Mesenchymal stem cell (in vitro differentiated cells and primary cell): ENCODE results near the gene PLCE1.

Source experiments
- DNase-seq: peaks from one replicate; pipeline ENCODE4 v3.0.0-alpha.2; 2013
- H2AFZ ChIP-seq: one replicate; pipeline ENCODE4 v1.6.1; 2013; ENCODE audit warnings: low read depth, mild to moderate bottlenecking, control low read depth, inconsistent platforms, low read length, moderate library complexity
- H2AK5ac ChIP-seq: 2 replicates; pipeline ENCODE4 v1.6.1; 2013; ENCODE audit warnings: low read length, moderate library complexity, mild to moderate bottlenecking, inconsistent platforms; ENCODE audit not compliant: severe bottlenecking
- H2BK120ac ChIP-seq: one replicate; pipeline ENCODE4 v1.6.1; 2013; ENCODE audit warnings: low read depth, mild to moderate bottlenecking, inconsistent platforms, low read length, moderate library complexity
- H2BK12ac ChIP-seq, 2 experiments: one replicate each; pipeline ENCODE4 v1.6.1; 2013; ENCODE audit warnings: inconsistent platforms in 2 of 2, low read length in 2 of 2, mild to moderate bottlenecking in 2 of 2, moderate library complexity in 2 of 2, control low read depth in 1 of 2
- H2BK15ac ChIP-seq: one replicate; pipeline ENCODE4 v1.6.1; 2013; ENCODE audit warnings: mild to moderate bottlenecking, low read depth, inconsistent platforms; ENCODE audit not compliant: poor library complexity, severe bottlenecking
- H2BK5ac ChIP-seq: 2 replicates; pipeline ENCODE4 v1.6.1; 2013; ENCODE audit warnings: low read depth, mild to moderate bottlenecking, low read length, control low read depth, inconsistent platforms; ENCODE audit not compliant: poor library complexity, severe bottlenecking
- H3K14ac ChIP-seq, 2 experiments: one replicate each; pipeline ENCODE4 v1.6.1; 2013; ENCODE audit warnings: inconsistent platforms in 2 of 2, low read length in 2 of 2, control low read depth in 1 of 2, mild to moderate bottlenecking in 1 of 2, moderate library complexity in 1 of 2
- H3K18ac ChIP-seq, 2 experiments: one replicate each; pipeline ENCODE4 v1.6.1; 2013; ENCODE audit warnings: inconsistent platforms in 2 of 2, low read length in 2 of 2, control low read depth in 1 of 2, low read depth in 1 of 2, mild to moderate bottlenecking in 1 of 2
- H3K23ac ChIP-seq, 2 experiments: one replicate each; pipeline ENCODE4 v1.6.1; 2013; ENCODE audit warnings: inconsistent platforms in 2 of 2, low read length in 2 of 2, mild to moderate bottlenecking in 2 of 2, moderate library complexity in 2 of 2, control low read depth in 1 of 2
- H3K27ac ChIP-seq: 2 replicates; pipeline ENCODE4 v1.5.1; 2013; ENCODE audit warnings: mild to moderate bottlenecking, moderate library complexity, low read length, control low read depth, inconsistent platforms; ENCODE audit not compliant: poor library complexity, severe bottlenecking
- H3K27me3 ChIP-seq, 2 experiments: 2 replicates each; pipeline versions ENCODE4 v1.6.1 to v1.7.0; 2013; ENCODE audit warnings: low read length in 2 of 2, mild to moderate bottlenecking in 2 of 2, moderate library complexity in 2 of 2, control low read depth in 1 of 2, inconsistent platforms in 1 of 2; ENCODE audit not compliant: control insufficient read depth in 1 of 2, insufficient read depth in 1 of 2
- H3K36me3 ChIP-seq, 2 experiments: 2 replicates each; pipeline versions ENCODE4 v1.6.1 to v1.7.0; 2013; ENCODE audit warnings: low read length in 2 of 2, control low read depth in 1 of 2, inconsistent platforms in 1 of 2, low read depth in 1 of 2, mild to moderate bottlenecking in 1 of 2; ENCODE audit not compliant: insufficient read depth in 2 of 2, control insufficient read depth in 1 of 2
- H3K4ac ChIP-seq, 2 experiments: one replicate each; pipeline ENCODE4 v1.6.1; 2013; ENCODE audit warnings: inconsistent platforms in 2 of 2, low read length in 2 of 2, mild to moderate bottlenecking in 2 of 2, moderate library complexity in 2 of 2, control low read depth in 1 of 2, low read depth in 1 of 2
- H3K4me1 ChIP-seq: 2 replicates; pipeline ENCODE4 v1.6.1; 2013; ENCODE audit warnings: low read depth, low read length, control low read depth; ENCODE audit not compliant: control insufficient read depth, insufficient read depth
- H3K4me2 ChIP-seq: 2 replicates; pipeline ENCODE4 v1.6.1; 2013; ENCODE audit warnings: low read length, mild to moderate bottlenecking, inconsistent platforms; ENCODE audit not compliant: poor library complexity, severe bottlenecking
- H3K4me3 ChIP-seq, 2 experiments: 2 replicates each; pipeline versions ENCODE4 v1.5.1 to v1.7.0; 2013; ENCODE audit warnings: low read length in 2 of 2, mild to moderate bottlenecking in 2 of 2, control low read depth in 1 of 2, low read depth in 1 of 2; ENCODE audit not compliant: insufficient read depth in 1 of 2
- H3K79me1 ChIP-seq: replicated peaks from 2 replicates; pipeline ENCODE4 v1.6.1; 2013; ENCODE audit warnings: mild to moderate bottlenecking, control low read depth, low read length, inconsistent platforms; ENCODE audit not compliant: poor library complexity, severe bottlenecking
- H3K9ac ChIP-seq: 2 replicates; pipeline ENCODE4 v1.7.0; 2013; ENCODE audit warnings: mild to moderate bottlenecking, low read length, moderate library complexity
- H3K9me3 ChIP-seq: 2 replicates; pipeline ENCODE4 v1.7.0; 2013; ENCODE audit warnings: mild to moderate bottlenecking, low read length; ENCODE audit not compliant: control insufficient read depth
- H4K8ac ChIP-seq: one replicate; pipeline ENCODE4 v1.6.1; 2013; ENCODE audit warnings: inconsistent platforms, mild to moderate bottlenecking, low read length, moderate library complexity
- H4K91ac ChIP-seq: one replicate; pipeline ENCODE4 v1.6.1; 2013; ENCODE audit warnings: mild to moderate bottlenecking, low read length, inconsistent platforms
- WGBS: methylation state at CpG from one replicate; pipeline ENCODE4 v1.1.7; 2013; ENCODE audit warnings: mixed read lengths; 5-methylcytosine and 5-hydroxymethylcytosine counted together

PLCE1 gene

DNA sequence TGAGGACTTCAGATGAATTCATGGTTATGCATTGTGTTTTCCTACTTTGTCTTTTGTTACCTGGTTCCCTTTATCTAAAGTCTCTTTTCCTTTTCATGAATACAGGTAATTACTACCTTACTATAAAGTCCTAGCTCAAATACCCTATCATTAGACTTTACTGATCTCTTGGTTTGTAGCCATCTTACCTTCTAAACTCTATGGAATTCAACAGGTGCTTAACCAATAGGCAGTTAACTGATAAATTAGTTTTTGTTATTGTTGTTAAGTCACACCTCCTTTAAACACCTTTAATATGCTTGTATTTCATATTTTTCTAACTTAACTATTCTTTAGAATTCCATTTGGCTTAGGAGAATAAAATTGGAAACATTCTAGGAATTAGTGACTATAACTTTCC, 30.7 kb downstream of the PLCE1 start:
- Histone ChIP-seq H3K4ac (no peak overlapping the region), H4K8ac (no peak overlapping the region)

DNA sequence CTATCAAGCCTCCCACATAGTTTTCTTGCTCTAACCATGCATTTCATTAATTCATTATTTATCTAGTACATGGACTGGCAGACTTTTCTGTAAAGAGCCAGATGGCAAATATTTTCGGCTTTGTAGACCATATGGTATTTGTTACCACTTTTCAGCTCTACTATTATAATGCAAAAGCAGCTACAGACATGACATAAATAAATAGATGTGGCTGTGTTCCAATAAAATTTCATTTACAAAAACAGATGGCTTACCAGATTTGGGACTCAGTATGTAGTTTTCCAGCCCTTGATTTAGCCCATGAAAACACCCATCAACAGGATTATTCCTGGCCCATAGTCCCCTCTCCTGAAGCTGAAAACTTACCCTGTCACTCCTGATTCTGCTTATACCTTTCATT, 32.1 kb downstream of the PLCE1 start:
- no peaks in the 10 kb centered on the region for H3K4me1 ChIP-seq
- WGBS = no CpG with 5 or more reads among the region's 1 CpG

More for the DNA sequence above, 30.7 kb downstream of the PLCE1 start:
- Histone ChIP-seq H2AK5ac (no peak overlapping the region), H2BK120ac (no peak overlapping the region), H3K36me3 (no peaks in the 10 kb centered on the region), H3K27ac (no peak overlapping the region), H3K14ac (no peak overlapping the region), H3K27me3 (no peaks in the 10 kb centered on the region), H3K9ac (no peak overlapping the region), H4K91ac (no peak overlapping the region), H3K23ac (no peak overlapping the region), H3K4me2 (no peak overlapping the region), H3K4me1 (no peaks in the 10 kb centered on the region), H2AFZ (no peak overlapping the region), H2BK15ac (no peak overlapping the region), H3K18ac (no peak overlapping the region), H3K79me1 (no peaks in the 10 kb centered on the region), H3K9me3 (peaks cover 34% of the 10 kb centered on the region), H2BK5ac (no peak overlapping the region), H2BK12ac (no peak overlapping the region), H3K4me3 (no peak overlapping the region)
- DNase-seq = no peak

DNA sequence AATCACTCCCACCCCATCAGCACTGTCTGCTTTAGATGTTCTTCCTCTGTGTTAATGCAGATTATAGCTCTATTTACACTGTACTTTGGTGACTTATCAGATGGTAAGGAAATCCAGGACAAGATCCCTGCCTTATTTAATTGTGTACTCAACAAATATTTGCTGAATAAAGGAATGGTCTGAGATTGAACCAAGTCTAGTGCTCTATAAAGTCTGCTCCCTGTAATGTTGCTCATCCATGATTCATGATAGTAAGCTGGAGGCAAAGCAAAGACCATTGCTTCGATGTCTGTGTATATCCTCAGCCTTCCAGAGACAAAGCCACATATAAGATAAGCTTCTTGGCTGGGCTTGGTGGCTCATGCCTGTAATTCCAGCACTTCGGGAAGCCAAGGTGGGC, 33.5 kb downstream of the PLCE1 start:
- Histone ChIP-seq H3K4ac (no peak overlapping the region), H3K27ac (no peak overlapping the region), H2BK120ac (no peak overlapping the region), H3K36me3 (no peaks in the 10 kb centered on the region), H2AFZ (no peak overlapping the region), H3K9ac (no peak overlapping the region), H2BK5ac (no peak overlapping the region), H3K14ac (no peak overlapping the region), H2AK5ac (no peak overlapping the region), H3K4me3 (no peak overlapping the region), H4K91ac (no peak overlapping the region), H2BK12ac (no peak overlapping the region), H3K27me3 (no peaks in the 10 kb centered on the region), H3K79me1 (no peaks in the 10 kb centered on the region), H3K23ac (no peak overlapping the region), H3K4me1 (no peaks in the 10 kb centered on the region), H4K8ac (no peak overlapping the region), H3K9me3 (peaks cover 59% of the 10 kb centered on the region), H2BK15ac (no peak overlapping the region), H3K18ac (no peak overlapping the region), H3K4me2 (no peak overlapping the region)
- no peak for DNase-seq
- 100% methylated on average over 2 of the region's 2 CpGs for WGBS

More for the DNA sequence above, 32.1 kb downstream of the PLCE1 start:
- H3K4ac ChIP-seq = no peak overlapping the region
- H3K4me3 ChIP-seq = no peak overlapping the region
- no peak overlapping the region for H2BK5ac ChIP-seq
- H3K23ac ChIP-seq = no peak overlapping the region
- H3K4me2 ChIP-seq = no peak overlapping the region
- H2BK15ac ChIP-seq = no peak overlapping the region
- H3K27ac ChIP-seq = no peak overlapping the region
- peaks cover 47% of the 10 kb centered on the region for H3K9me3 ChIP-seq
- no peaks in the 10 kb centered on the region for H3K36me3 ChIP-seq
- no peak overlapping the region for H2AFZ ChIP-seq
- H4K8ac ChIP-seq = no peak overlapping the region
- H3K27me3 ChIP-seq = no peaks in the 10 kb centered on the region
- H4K91ac ChIP-seq = no peak overlapping the region
- H3K9ac ChIP-seq = no peak overlapping the region
- no peak for DNase-seq
- no peak overlapping the region for H3K18ac ChIP-seq
- no peak overlapping the region for H3K14ac ChIP-seq
- no peak overlapping the region for H2BK120ac ChIP-seq
- H3K79me1 ChIP-seq = no peaks in the 10 kb centered on the region
- no peak overlapping the region for H2BK12ac ChIP-seq
- no peak overlapping the region for H2AK5ac ChIP-seq

DNA sequence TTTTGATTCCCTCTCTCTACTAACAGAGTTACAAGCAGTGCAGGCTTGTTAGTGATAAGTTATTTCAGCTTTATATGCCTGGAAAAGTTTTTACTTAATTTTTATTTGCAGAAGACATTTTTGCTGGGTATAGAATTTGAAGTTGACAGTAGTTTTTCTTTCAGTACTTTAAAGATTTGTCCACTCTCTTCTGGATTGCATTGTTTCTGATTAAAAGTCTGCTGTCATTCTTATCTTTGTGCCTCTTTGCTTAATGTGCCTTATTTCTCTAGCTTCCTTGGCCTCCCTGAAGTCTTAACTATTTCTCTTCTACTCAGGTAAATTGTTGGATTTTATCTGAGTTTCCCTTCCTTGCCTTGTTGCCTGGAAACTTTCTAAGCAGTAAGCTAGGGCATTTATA, 36.2 kb downstream of the PLCE1 start:
- no peak overlapping the region for H3K14ac ChIP-seq
- no peak overlapping the region for H4K91ac ChIP-seq
- no peak overlapping the region for H3K9ac ChIP-seq
- DNase-seq = no peak
- no peak overlapping the region for H2AFZ ChIP-seq
- H2BK120ac ChIP-seq = no peak overlapping the region
- peaks cover 58% of the 10 kb centered on the region for H3K9me3 ChIP-seq
- no peak overlapping the region for H3K18ac ChIP-seq
- no peaks in the 10 kb centered on the region for H3K36me3 ChIP-seq
- H2BK12ac ChIP-seq = no peak overlapping the region
- H3K27me3 ChIP-seq = no peaks in the 10 kb centered on the region
- no peak overlapping the region for H2BK5ac ChIP-seq
- H3K4me3 ChIP-seq = no peak overlapping the region
- H3K79me1 ChIP-seq = no peaks in the 10 kb centered on the region
- H3K4me1 ChIP-seq = no peaks in the 10 kb centered on the region
- no peak overlapping the region for H2AK5ac ChIP-seq
- no peak overlapping the region for H3K4me2 ChIP-seq
- no peak overlapping the region for H3K27ac ChIP-seq
- no peak overlapping the region for H4K8ac ChIP-seq
- H3K23ac ChIP-seq = no peak overlapping the region
- H3K4ac ChIP-seq = no peak overlapping the region
- H2BK15ac ChIP-seq = no peak overlapping the region
